ENCODE measurements around the gene APLP1.
A peak's percentile ranks its signal among the peaks of the same experiment; 100 is the strongest.
"Not testable (repeated sequence)": the region's sequence is repeated elsewhere in the genome, so short reads cannot be mapped to it uniquely, and the experiment has no call there.

Gene APLP1

GRCh38 chr19:35868172-35868822 is at the start of gene APLP1:
Gene APLP1, plus strand, starts transcription at chr19:35868574. Its CDS starts 63 bp downstream, at chr19:35868637.
- DNase-seq (ENCODE audit: low spot score), result peak; percentile 67

DNA sequence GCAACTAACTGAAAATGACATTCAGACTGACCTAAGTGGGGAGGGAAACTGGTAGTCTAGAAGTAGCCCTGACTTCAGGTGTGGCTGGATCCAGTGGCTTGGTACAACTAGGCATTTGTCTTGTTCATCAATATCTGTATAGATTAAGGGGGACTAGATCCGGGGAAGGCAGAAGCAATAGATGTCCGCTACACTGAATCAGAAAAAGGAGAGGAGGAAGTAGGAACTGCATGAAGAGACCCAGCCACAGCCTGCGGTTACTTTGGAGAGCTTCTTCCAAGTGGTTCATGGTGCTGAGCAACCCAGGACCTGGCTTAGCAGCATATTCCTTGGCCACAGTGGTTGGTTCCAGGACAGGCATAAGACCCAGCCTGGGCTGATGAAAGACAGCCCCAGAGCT is 45.8 kb upstream of the APLP1 start:
- no peak for DNase-seq (ENCODE audit: low spot score)

- DNase-seq (ENCODE audit: low spot score), result no peak
These were observed 44.2 kb upstream of the APLP1 start for GRCh38 chr19:35824150-35824549.

GRCh38 chr19:35828692-35829301 is 39.6 kb upstream of the APLP1 start:
- peak; percentile 70 for DNase-seq (ENCODE audit: low spot score)

GRCh38 chr19:35830986-35831385 is 37.4 kb upstream of the APLP1 start:
- DNase-seq (ENCODE audit: low spot score), result no peak

DNA sequence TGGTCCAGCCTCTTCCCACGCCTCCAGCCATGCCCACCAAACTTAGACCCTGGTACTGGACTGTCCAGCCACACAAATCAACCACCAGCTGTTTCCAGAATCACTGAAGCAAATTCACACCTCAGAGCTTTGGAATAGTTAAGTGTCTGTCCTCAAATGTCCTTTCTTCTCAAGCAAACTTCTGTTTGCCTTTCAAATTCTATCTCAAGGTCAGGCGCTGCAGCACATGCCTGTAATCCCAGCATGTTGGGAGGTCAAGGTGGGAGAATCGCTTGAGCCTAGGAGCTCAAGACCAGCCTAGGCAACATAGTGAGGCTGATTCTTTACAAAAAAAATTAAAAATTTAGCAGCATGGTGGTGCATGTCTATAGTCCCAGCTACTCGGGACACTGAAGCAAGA is 36.3 kb upstream of the APLP1 start:
- DNase-seq (ENCODE audit: low spot score), result no peak

DNA sequence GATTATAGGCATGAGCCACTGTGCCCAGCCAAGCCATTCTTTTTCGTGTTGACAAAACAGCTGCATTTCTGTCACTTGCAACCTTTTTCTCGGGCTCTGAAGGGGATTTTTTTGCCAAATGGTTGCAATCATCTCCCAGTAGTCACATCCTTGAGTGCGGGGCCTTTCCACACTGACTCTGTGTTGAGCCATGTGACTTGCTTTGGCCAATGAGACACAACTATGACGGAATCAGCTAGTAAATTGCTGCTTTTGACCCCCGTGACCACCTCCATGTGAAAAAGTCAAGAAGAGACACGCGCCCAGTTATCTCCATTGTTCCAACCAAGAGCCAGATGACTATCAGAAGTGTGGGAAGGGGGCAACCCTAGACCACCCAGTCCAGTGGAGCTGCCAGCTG is 34.4 kb upstream of the APLP1 start:
- DNase-seq (ENCODE audit: low spot score), result no peak

DNA sequence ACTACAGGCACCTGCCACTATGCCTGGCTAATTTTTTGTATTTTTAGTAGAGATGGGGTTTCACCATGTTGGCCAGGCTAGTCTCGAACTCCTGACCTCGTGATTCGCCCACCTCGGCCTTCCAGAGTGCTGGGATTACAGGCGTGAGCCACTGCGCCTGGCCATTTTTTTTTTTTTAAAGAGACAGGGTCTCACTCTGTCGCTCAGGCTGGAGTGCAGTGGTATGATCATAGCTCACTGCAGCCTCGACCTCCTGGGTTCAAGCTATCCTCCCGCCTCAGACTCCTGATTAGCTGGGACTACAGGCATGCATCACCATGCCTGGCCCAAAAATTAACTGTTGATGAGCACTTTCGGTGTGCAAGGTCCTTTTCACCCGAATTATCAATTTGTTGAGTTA is 32.3 kb upstream of the APLP1 start:
- DNase-seq (ENCODE audit: low spot score), result not testable (repeated sequence)

DNA sequence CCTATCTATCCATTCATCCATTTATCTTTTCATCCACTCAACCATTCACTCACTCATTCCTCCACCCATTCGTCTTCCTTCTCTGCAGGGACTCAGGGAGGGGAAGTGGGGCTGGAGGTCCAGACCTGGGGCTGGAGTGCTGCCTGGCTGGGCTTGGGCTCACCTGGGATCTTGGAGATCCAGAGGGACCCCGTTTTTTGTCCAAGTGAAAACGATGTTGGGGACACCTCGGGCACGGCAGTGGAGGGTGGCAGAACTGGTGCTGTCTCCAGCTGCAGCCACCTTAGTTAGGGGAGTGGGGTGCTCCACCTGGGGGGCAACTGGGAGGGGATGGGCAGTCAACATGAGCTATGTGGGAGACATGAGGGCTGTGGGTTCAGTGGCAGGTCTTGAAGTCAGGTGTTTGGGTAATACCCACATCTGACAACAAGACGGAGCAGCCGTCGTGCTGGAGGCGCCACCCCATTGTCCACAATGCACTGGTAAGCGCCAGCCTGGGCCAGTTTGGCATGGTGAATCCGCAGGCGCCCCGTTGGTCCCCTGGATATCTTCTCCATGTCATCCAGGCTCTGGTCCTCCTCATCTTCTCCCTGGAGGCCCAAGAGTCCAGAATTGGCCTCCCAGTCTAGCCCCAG is 26.3 kb upstream of the APLP1 start:
- no peak for DNase-seq (ENCODE audit: low spot score)

- no peak for DNase-seq (ENCODE audit: low spot score)
These were observed 25.6 kb upstream of the APLP1 start for GRCh38 chr19:35842666-35843272.

DNA sequence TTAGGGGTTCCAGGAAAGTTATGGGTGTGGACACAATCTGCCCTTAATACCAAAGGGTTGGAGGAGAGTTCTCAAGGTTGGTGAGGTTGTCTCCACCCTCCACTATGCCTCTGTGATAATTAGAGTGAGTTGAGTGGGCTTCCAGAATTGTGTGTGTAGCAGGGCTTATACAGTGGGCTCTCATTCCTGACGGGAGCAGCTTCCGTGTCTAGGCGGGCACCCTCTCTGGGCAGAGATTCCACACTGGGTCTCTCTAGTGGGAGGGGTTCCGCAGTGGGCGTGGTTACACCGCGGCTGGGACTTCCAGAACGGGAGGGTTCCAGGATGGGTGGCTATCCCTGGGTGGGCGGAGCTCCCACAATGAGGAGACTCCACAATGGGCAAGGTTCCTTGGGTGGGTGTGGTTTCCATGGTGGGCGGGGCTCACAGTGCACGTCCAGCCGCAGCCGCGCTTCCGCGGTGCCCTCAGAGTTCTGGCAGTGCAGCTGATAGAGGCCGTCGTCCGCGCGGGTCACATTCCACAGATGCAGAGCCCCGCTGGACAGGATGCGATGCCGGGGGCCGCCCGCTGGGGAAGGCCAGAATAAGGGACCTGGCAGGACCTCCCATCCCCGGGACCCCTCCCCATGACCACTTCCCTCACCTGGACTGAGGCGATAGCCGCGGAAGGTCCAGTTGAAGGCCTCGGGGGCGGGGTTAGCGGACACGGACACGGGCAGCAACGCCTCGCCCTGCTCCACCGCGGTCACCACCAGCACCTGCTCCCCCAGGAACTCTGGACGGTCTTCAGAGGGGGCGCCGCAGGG is 24.5 kb upstream of the APLP1 start:
- DNase-seq (ENCODE audit: low spot score), result no peak

DNA sequence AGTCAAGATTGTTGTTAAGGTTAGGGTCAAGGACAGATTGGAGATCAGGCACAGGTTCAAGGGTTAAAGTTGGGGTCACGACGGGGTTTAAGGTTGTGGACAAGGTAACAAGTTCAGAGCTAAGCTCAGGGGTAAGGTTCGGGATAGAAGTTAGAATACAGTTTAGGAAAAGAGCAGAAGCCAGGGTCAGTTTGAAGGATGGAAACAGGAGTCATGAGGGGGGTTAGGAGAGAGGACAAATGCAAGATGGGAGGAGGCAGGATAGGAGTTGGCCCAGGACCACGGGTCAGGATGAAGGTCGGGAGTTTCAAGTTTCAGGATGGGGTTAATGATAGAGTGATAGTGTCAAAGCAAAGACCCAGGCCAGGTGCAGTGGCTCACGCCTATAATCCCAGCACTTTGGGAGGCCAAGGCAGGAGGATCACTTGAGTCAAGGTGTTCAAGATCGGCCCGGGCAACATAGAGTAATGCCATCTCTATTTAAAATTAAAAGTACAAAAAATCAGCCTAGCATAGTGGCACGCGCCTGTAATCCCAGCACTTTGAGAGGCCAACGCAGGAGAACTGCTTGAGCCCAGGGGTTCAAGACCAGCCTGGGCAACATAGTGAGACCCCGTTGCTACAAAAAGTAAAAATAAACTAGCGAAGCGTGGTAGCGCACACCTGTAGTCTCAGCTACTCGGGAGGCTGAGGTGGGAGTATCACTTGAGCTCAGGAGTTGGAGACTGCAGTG is 23.7 kb upstream of the APLP1 start:
- DNase-seq (ENCODE audit: low spot score), result no peak

DNA sequence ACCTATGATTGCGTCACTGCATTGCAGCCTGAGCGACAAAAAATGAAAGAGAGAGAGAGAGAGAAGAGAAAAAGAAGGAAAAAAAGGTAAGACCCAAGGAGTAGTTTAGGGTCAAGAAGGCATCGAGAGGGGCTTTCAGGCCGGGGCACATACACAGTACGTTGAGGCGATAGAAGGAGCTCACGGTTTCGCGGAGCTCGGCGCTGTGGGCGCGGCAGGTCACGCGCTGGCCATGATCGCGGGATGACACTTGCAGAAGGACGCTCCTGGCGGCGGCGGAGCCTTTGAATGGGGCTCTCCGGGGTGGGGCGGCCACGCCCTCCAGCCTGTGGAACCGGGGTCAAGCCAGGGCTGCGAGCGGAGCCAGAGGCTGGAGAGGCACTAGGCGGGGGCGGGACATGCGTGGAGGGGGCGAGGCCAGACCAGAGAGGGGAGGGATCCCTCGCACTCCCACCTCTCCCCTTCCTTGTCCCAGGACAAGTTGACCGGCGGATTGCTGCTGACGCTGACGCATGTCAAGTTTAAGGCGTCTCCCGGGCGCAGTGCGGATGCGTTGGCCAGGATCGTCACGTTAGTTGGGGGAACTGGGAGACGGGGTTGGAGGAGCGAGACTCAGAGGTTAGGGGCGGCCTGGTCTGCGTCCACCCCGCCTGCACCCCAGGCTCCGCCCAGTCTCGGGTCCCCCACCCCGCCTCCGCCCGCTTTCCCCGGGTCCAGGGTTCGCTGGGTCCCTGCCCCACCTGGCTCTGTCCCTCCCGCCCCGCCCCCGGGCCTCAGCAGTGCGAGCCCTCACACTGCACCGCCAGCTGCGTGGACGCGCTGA is 22.9 kb upstream of the APLP1 start:
- DNase-seq (ENCODE audit: low spot score), result no peak

DNA sequence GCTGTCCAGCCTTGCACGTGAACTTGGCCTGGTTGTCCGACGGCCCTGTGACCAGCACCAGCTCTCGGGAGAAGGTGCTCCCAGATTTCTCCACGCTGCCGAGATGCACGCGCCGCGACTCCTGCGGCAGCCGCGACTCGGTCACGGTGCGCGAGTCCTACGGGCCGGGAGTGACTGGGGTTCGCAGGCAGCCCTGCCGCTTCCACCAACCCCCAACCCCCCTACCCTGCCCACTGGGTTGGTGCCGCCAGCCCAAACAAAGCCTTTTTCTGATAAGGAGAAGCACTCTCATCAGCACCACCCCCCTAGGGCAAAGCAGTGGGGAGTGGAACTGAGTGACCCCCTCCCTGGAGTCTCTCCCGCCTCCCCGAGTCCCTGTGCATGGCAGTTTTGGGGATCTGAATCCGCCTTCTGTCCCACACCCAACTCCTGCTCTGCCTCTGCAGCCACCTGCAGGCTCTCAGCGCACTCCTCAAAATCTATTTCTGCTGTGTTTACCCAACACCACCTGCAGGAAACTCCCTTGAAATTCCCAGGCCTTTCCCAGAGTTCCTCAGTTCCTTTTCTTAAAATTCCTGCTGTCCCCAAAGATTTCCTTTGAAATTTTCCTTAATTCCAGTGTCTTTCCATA is 22.2 kb upstream of the APLP1 start:
- no peak for DNase-seq (ENCODE audit: low spot score)

GRCh38 chr19:35847911-35848310 is 20.5 kb upstream of the APLP1 start:
- DNase-seq (ENCODE audit: low spot score), result no peak

DNA sequence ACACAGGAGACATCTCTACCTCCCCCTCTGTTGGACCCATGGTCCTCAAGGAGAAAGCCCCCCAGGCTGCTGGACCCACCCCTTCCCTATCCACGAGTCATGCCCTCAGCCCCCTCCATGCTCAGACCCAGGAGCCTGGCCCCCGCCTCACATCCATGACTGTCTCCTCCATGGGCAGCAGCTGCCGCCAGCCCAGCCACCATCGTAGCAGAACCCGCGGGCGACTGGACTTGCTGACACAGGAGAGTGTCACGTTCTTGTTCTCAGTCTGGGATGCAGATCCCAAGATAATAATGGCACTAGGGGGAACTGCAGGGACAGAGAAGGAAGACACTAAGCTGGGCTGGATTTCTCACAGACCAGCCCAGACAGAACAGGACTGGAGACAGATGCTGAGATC is 19.9 kb upstream of the APLP1 start:
- DNase-seq (ENCODE audit: low spot score), result no peak

DNA sequence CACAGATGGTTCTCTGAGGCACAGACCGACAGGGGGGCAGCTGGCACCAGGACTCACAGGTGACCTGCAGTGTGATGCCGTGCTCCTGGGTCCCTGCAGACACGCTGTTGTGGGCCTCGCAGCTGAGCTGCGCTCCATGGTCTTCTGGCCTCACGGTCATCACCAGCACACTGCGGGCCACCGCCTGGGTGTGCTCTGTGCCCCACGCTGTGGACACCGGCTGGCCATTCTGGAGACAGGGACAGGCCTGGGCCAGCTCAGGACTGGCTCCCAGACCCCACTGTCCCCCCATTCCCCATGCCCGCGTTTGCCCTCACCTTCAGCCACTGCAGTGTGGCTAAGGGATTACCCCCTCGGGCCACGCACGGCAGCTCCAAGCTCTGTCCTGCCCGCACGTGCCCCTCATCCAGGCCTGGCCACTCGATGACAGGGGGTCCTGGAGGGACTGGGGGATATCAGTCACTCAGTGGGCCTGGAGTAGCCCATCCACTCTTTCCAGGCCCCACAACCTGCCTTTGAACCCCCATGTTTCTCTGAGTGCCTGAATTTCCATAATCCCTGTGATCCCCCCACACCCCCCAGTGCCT is 19.4 kb upstream of the APLP1 start:
- no peak for DNase-seq (ENCODE audit: low spot score)

GRCh38 chr19:35851213-35852028 is 17.0 kb upstream of the APLP1 start:
- DNase-seq (ENCODE audit: low spot score), result no peak
